ENCODE measurements around the gene KIAA2012. TPM values are rescaled to one million over a fixed set of nuclear protein-coding genes. Genes with fewer than 3 reads are reported as not detected.

KIAA2012 gene
- polyA plus RNA-seq, 3 donors: not detected

- Histone ChIP-seq H3K79me2 (ENCODE audit: insufficient read depth, low read length) (no peaks in the 10 kb centered on the region), H3K9ac (ENCODE audit: insufficient read depth, low read length, poor library complexity, severe bottlenecking) (no peak overlapping the region), H3K27me3 (ENCODE audit: control insufficient read depth in 2 of 2, insufficient read depth in 2 of 2, low read length in 2 of 2) (no peaks in the 10 kb centered on the region), H3K36me3 (replicated peaks in 1 of 2; ENCODE audit: control insufficient read depth in 1 of 2, insufficient read depth in 2 of 2, low read length in 2 of 2) (no peaks in the 10 kb centered on the region), H3K4me2 (replicated peaks; ENCODE audit: extremely low read depth, low read length, poor library complexity, severe bottlenecking) (no peak overlapping the region), H4K20me1 (ENCODE audit: insufficient read depth, low read length) (no peaks in the 10 kb centered on the region), H2AFZ (ENCODE audit: insufficient read depth, low read depth, low read length, poor library complexity, severe bottlenecking) (no peak overlapping the region), H3K4me3 (replicated peaks in 1 of 3; ENCODE audit: low read depth in 2 of 3, low read length in 3 of 3) (no peak overlapping the region), H3K27ac (ENCODE audit: low read depth in 1 of 2, low read length in 2 of 2) (no peak overlapping the region), H3K4me1 (ENCODE audit: control insufficient read depth in 1 of 2, insufficient read depth in 2 of 2, low read length in 2 of 2) (peaks cover under 1% of the 10 kb centered on the region in 2 donors), H3K9me3 (replicated peaks in 1 of 2; ENCODE audit: control insufficient read depth in 1 of 2, insufficient read depth in 1 of 2, low read length in 2 of 2) (no peaks in the 10 kb centered on the region)
- H3K9me3 Mint-ChIP-seq: peaks cover 0 to 3% (median 0%) of the 10 kb centered on the region in 7 donors
- H3K4me1 Mint-ChIP-seq: peaks cover 1% of the 10 kb centered on the region
- WGBS (ENCODE audit: insufficient coverage): 67% methylated on average over 3 of the region's 3 CpGs
- H3K36me3 Mint-ChIP-seq: no peaks in the 10 kb centered on the region
- H3K27ac Mint-ChIP-seq: peak overlapping the region in 1 of 7 donors; percentile 1
- H3K4me3 Mint-ChIP-seq: no peak overlapping the region
- TF ChIP-seq, protein P1, sequence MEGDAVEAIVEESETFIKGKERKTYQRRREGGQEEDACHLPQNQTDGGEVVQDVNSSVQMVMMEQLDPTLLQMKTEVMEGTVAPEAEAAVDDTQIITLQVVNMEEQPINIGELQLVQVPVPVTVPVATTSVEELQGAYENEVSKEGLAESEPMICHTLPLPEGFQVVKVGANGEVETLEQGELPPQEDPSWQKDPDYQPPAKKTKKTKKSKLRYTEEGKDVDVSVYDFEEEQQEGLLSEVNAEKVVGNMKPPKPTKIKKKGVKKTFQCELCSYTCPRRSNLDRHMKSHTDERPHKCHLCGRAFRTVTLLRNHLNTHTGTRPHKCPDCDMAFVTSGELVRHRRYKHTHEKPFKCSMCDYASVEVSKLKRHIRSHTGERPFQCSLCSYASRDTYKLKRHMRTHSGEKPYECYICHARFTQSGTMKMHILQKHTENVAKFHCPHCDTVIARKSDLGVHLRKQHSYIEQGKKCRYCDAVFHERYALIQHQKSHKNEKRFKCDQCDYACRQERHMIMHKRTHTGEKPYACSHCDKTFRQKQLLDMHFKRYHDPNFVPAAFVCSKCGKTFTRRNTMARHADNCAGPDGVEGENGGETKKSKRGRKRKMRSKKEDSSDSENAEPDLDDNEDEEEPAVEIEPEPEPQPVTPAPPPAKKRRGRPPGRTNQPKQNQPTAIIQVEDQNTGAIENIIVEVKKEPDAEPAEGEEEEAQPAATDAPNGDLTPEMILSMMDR (IDR thresholded peaks at IDR 0.05): no peak
- H3K27me3 Mint-ChIP-seq (ENCODE audit: low read depth in 3 of 3): peaks cover 2 to 4% (median 3%) of the 10 kb centered on the region in 3 donors
- DNase-seq: no peak
- intact Hi-C loops (cut with micrococcal nuclease): no loop called here
These were observed 23.7 kb downstream of the KIAA2012 start for GRCh38 chr2:202096736-202097135.

DNA sequence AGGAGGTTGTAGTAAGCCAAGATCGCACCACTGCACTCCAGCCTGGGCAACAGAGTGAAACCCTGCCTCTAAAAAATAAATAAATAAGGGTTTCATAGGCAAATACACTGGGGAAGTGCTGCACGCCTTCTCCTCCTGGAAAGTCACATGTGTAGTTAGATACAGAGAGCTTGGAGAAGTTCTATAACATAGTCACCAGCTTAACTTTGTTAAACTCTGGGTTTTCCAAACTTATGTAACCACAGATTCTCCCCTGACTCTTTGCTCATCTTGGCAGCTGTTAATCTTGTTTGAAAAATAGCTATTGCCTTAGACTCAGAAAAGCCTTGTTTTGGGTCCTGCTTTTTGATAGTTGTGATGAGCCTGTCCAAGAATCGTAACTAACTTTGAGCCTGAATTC lies 25.2 kb downstream of the KIAA2012 start:
- Histone ChIP-seq H3K79me2 (ENCODE audit: insufficient read depth, low read length) (no peaks in the 10 kb centered on the region), H3K9me3 (replicated peaks in 1 of 2; ENCODE audit: control insufficient read depth in 1 of 2, insufficient read depth in 1 of 2, low read length in 2 of 2) (no peaks in the 10 kb centered on the region), H4K20me1 (ENCODE audit: insufficient read depth, low read length) (no peaks in the 10 kb centered on the region), H3K36me3 (replicated peaks in 1 of 2; ENCODE audit: control insufficient read depth in 1 of 2, insufficient read depth in 2 of 2, low read length in 2 of 2) (no peaks in the 10 kb centered on the region), H3K4me2 (replicated peaks; ENCODE audit: extremely low read depth, low read length, poor library complexity, severe bottlenecking) (no peak overlapping the region), H3K27me3 (ENCODE audit: control insufficient read depth in 2 of 2, insufficient read depth in 2 of 2, low read length in 2 of 2) (no peaks in the 10 kb centered on the region), H2AFZ (ENCODE audit: insufficient read depth, low read depth, low read length, poor library complexity, severe bottlenecking) (no peak overlapping the region), H3K4me3 (replicated peaks in 1 of 3; ENCODE audit: low read depth in 2 of 3, low read length in 3 of 3) (no peak overlapping the region), H3K27ac (ENCODE audit: low read depth in 1 of 2, low read length in 2 of 2) (no peak overlapping the region), H3K9ac (ENCODE audit: insufficient read depth, low read length, poor library complexity, severe bottlenecking) (no peak overlapping the region), H3K4me1 (ENCODE audit: control insufficient read depth in 1 of 2, insufficient read depth in 2 of 2, low read length in 2 of 2) (no peaks in the 10 kb centered on the region)
- H3K4me1 Mint-ChIP-seq: no peaks in the 10 kb centered on the region
- H3K27ac Mint-ChIP-seq: no peak overlapping the region
- no peaks in the 10 kb centered on the region for H3K36me3 Mint-ChIP-seq
- peak in 1 of 3 donors; percentile 11 for DNase-seq
- TF ChIP-seq, protein P1 (IDR thresholded peaks at IDR 0.05): no peak
- peaks cover 0 to 2% (median 1%) of the 10 kb centered on the region in 3 donors for H3K27me3 Mint-ChIP-seq (ENCODE audit: low read depth in 3 of 3)
- no CpG with 5 or more reads among the region's 3 CpGs for whole genome bisulfite sequencing (ENCODE audit: insufficient coverage)
- H3K9me3 Mint-ChIP-seq: no peaks in the 10 kb centered on the region
- intact Hi-C loops (cut with micrococcal nuclease): no loop called here
- H3K4me3 Mint-ChIP-seq: no peak overlapping the region

Data from CD14-positive monocyte (primary cell).